Measurements from ENCODE around the gene SLC12A8.

DNA sequence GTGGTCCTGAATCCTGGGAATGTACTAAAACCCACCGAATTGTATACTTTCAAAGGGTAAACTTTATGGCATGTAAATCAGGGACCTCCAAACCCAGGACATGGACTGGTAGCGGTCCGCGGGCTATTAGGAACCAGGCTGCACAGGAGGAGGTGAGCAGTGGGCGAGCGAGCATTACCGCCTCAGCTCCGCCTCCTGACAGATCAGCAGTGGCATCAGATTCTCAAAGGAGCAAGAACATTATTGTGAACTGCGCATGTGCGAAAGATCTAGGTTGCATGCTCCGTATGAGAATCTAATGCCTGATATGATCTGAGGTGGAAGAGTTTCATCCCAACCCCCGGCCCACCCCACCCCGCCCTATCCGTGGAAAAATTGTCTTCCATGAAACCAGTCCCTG lies 178.9 kb downstream of the SLC12A8 start:
- no peak for TF ChIP-seq POLR2AphosphoS5 (IDR thresholded peaks at IDR 0.05; ENCODE audit: low read depth, low read length)
- no peak for TF ChIP-seq POLR2A (IDR thresholded peaks at IDR 0.05; ENCODE audit: low read depth, low read length)
- TF ChIP-seq TAF1 (IDR thresholded peaks at IDR 0.05; ENCODE audit: borderline replicate concordance, low read depth, low read length): no peak

Measured in GM12892 (cell line).